H1 (cell line): ENCODE measurements around the gene SLC25A52. TPM values are rescaled to one million over a fixed set of nuclear protein-coding genes. Genes with fewer than 3 reads are reported as not detected.

Experiments
- CTCF ChIA-PET: fragments of 300-600 bp; sonication (Branson Sonifier 250); formaldehyde crosslinking; loops from one replicate; lab custom pipeline; 2021; ENCODE audit not compliant: partially characterized antibody; lab: Charles Lee
- POLR2A ChIA-PET: fragments of 300-600 bp; sonication (Branson Sonifier 250); formaldehyde crosslinking; loops from one replicate; lab custom pipeline; 2021; ENCODE audit warnings: inconsistent platforms; ENCODE audit not compliant: partially characterized antibody; lab: Charles Lee
- DNase-seq, 2 experiments: peaks; one replicate each; pipeline versions ENCODE4 v3.0.0 to v3.0.0-alpha.2; 2010 to 2022; ENCODE audit warnings: low spot score in 2 of 2, low read depth in 1 of 2, mixed read lengths in 1 of 2
- FAIRE-seq: peaks from 2 replicates; lab custom pipeline; 2011; peaks lifted over from hg19 to GRCh38; lab: Jason Lieb, UNC
- H2AFZ ChIP-seq: 2 replicates; pipeline ENCODE4 v1.8.1; 2012; ENCODE audit warnings: low read length, inconsistent platforms
- H2AK5ac ChIP-seq: 2 replicates; pipeline ENCODE4 v1.6.1; 2013; ENCODE audit warnings: low read depth, low read length
- H2BK120ac ChIP-seq: replicated peaks from 2 replicates; pipeline ENCODE3; 2013; ENCODE audit warnings: low read depth, low read length, inconsistent platforms
- H2BK12ac ChIP-seq: 2 replicates; pipeline ENCODE4 v1.6.1; 2013; ENCODE audit warnings: low read depth, low read length
- H2BK15ac ChIP-seq: 2 replicates; pipeline ENCODE4 v1.6.1; 2013; ENCODE audit warnings: low read length
- H2BK20ac ChIP-seq: 2 replicates; pipeline ENCODE4 v1.6.1; 2013; ENCODE audit warnings: low read length
- H2BK5ac ChIP-seq: 2 replicates; pipeline ENCODE4 v1.6.1; 2013; ENCODE audit warnings: low read depth, low read length
- H3K14ac ChIP-seq: 2 replicates; pipeline ENCODE4 v1.6.1; 2013; ENCODE audit warnings: inconsistent platforms; ENCODE audit not compliant: insufficient read length
- H3K18ac ChIP-seq: 2 replicates; pipeline ENCODE4 v1.6.1; 2013; ENCODE audit warnings: low read length; ENCODE audit errors: extremely low read depth
- H3K23ac ChIP-seq: 2 replicates; pipeline ENCODE4 v1.6.1; 2013; ENCODE audit warnings: inconsistent platforms; ENCODE audit not compliant: insufficient read length
- H3K23me2 ChIP-seq: 2 replicates; pipeline ENCODE4 v1.6.1; 2013; ENCODE audit warnings: low read depth, low read length
- H3K27ac ChIP-seq: 2 replicates; pipeline ENCODE4 v1.6.1; 2011; ENCODE audit warnings: low read depth, low read length, inconsistent platforms
- H3K27me3 ChIP-seq, 4 experiments: replicated peaks in 1 of 4; 1 replicate in 1 of 4; 2 replicates in 3 of 4; pipeline versions ENCODE4 v1.6.1 to v1.8.1; 2011 to 2013; ENCODE audit warnings: low read length in 3 of 4, mild to moderate bottlenecking in 3 of 4, inconsistent platforms in 2 of 4, mixed read lengths in 2 of 4, moderate library complexity in 1 of 4; ENCODE audit not compliant: control insufficient read depth in 3 of 4, insufficient read depth in 3 of 4; ENCODE audit errors: extremely low read depth in 1 of 4
- H3K36me3 ChIP-seq, 4 experiments: 2 replicates each; pipeline versions ENCODE4 v1.6.1 to v1.8.1; 2011 to 2013; ENCODE audit warnings: mild to moderate bottlenecking in 4 of 4, low read length in 3 of 4, moderate library complexity in 2 of 4, control low read depth in 1 of 4, inconsistent platforms in 1 of 4; ENCODE audit not compliant: insufficient read depth in 4 of 4, control insufficient read depth in 2 of 4
- H3K4ac ChIP-seq: replicated peaks from 2 replicates; pipeline ENCODE3; 2013; ENCODE audit warnings: low read length, low read depth, mixed read lengths, inconsistent platforms; ENCODE audit not compliant: insufficient read length
- H3K4me1 ChIP-seq, 4 experiments: replicated peaks in 1 of 4; 1 replicate in 1 of 4; 2 replicates in 3 of 4; pipeline versions ENCODE4 v1.6.1 to v1.8.1; 2011 to 2013; ENCODE audit warnings: low read length in 3 of 4, inconsistent platforms in 2 of 4, mixed read lengths in 1 of 4; ENCODE audit not compliant: insufficient read depth in 4 of 4, control insufficient read depth in 3 of 4
- H3K4me2 ChIP-seq, 2 experiments: 2 replicates each; pipeline versions ENCODE4 v1.6.1 to v1.8.1; 2011 to 2013; ENCODE audit warnings: low read depth in 2 of 2, low read length in 2 of 2, control low read depth in 1 of 2, inconsistent platforms in 1 of 2, mild to moderate bottlenecking in 1 of 2; ENCODE audit not compliant: insufficient read depth in 1 of 2
- H3K4me3 ChIP-seq, 4 experiments: fragments of 200-600, 300-600 bp in 1 of 4; sonication (generic), shearing (Covaris generic), sonication (Bioruptor Twin) in 1 of 4; 2 replicates each; pipeline versions ENCODE4 v1.5.1 to v1.8.1; 2011 to 2016; ENCODE audit warnings: low read length in 4 of 4, low read depth in 3 of 4, control low read depth in 2 of 4, inconsistent platforms in 2 of 4, mild to moderate bottlenecking in 2 of 4, mixed read lengths in 1 of 4, moderate library complexity in 1 of 4; ENCODE audit not compliant: insufficient read depth in 2 of 4; ENCODE audit errors: extremely low read depth in 1 of 4
- H3K56ac ChIP-seq: replicated peaks from 2 replicates; pipeline ENCODE3; 2013; ENCODE audit warnings: low read depth, mild to moderate bottlenecking, mixed read lengths, low read length, inconsistent platforms; ENCODE audit not compliant: insufficient read length
- H3K79me1 ChIP-seq: 2 replicates; pipeline ENCODE4 v1.6.1; 2013; ENCODE audit warnings: low read depth, low read length, control low read depth
- H3K79me2 ChIP-seq, 2 experiments: 2 replicates each; pipeline versions ENCODE4 v1.6.1 to v1.8.1; 2012 to 2013; ENCODE audit warnings: low read length in 2 of 2, mild to moderate bottlenecking in 2 of 2, inconsistent platforms in 1 of 2; ENCODE audit not compliant: insufficient read depth in 2 of 2, control insufficient read depth in 1 of 2
- H3K9ac ChIP-seq, 4 experiments: replicated peaks in 1 of 4; 1 replicate in 1 of 4; 2 replicates in 3 of 4; pipeline versions ENCODE4 v1.6.1 to v1.8.1; 2011 to 2013; ENCODE audit warnings: low read depth in 3 of 4, low read length in 3 of 4, control low read depth in 2 of 4, mild to moderate bottlenecking in 2 of 4, moderate library complexity in 2 of 4, inconsistent platforms in 1 of 4; ENCODE audit errors: extremely low read depth in 1 of 4
- H3K9me3 ChIP-seq, 2 experiments: 2 replicates each; pipeline versions ENCODE4 v1.6.1 to v1.8.1; 2012 to 2013; ENCODE audit warnings: mild to moderate bottlenecking in 2 of 2, moderate library complexity in 2 of 2, control low read depth in 1 of 2, inconsistent platforms in 1 of 2, low read depth in 1 of 2, low read length in 1 of 2, mixed read lengths in 1 of 2; ENCODE audit not compliant: insufficient read depth in 2 of 2
- H4K20me1 ChIP-seq, 2 experiments: replicated peaks in 1 of 2; 2 replicates each; pipeline versions ENCODE3 to v1.8.1; 2011 to 2013; ENCODE audit warnings: inconsistent platforms in 2 of 2, low read length in 2 of 2, mild to moderate bottlenecking in 1 of 2; ENCODE audit not compliant: insufficient read depth in 2 of 2, control insufficient read depth in 1 of 2
- H4K5ac ChIP-seq: 2 replicates; pipeline ENCODE4 v1.6.1; 2013; ENCODE audit warnings: low read length, low read depth, mixed read lengths, inconsistent platforms; ENCODE audit not compliant: insufficient read length
- H4K8ac ChIP-seq: 2 replicates; pipeline ENCODE4 v1.8.0; 2013; ENCODE audit warnings: mild to moderate bottlenecking, moderate library complexity, low read length, inconsistent platforms; ENCODE audit not compliant: insufficient read depth; ENCODE audit errors: extremely low read depth
- H4K91ac ChIP-seq: replicated peaks from 2 replicates; pipeline ENCODE3; 2013; ENCODE audit warnings: low read length, mixed read lengths, inconsistent platforms; ENCODE audit not compliant: insufficient read length
- CTCF ChIP-seq, 3 experiments: IDR thresholded peaks; 1 replicate in 2 of 3; 2 replicates in 1 of 3; pipeline versions ENCODE4 v1.5.1 to v1.6.1; 2011; ENCODE audit warnings: low read length in 3 of 3, mild to moderate bottlenecking in 3 of 3, inconsistent platforms in 2 of 3, low read depth in 1 of 3, moderate library complexity in 1 of 3; ENCODE audit not compliant: insufficient read depth in 1 of 3; ENCODE audit errors: control extremely low read depth in 1 of 3
- KDM5A ChIP-seq: fragments of 200-600 bp; IDR thresholded peaks from 2 replicates; pipeline ENCODE4 v1.7.1; 2012; ENCODE audit warnings: mild to moderate bottlenecking, low read length, inconsistent platforms, mixed read lengths
- POLR2A ChIP-seq, 2 experiments: IDR thresholded peaks; 1 replicate in 1 of 2; 2 replicates in 1 of 2; pipeline ENCODE4 v1.6.1; 2011; ENCODE audit warnings: low read depth in 2 of 2, low read length in 2 of 2, mild to moderate bottlenecking in 2 of 2; ENCODE audit errors: control extremely low read depth in 1 of 2
- RAD21 ChIP-seq, 2 experiments: IDR thresholded peaks in 1 of 2; conservative IDR thresholded peaks in 1 of 2; 2 replicates each; pipeline ENCODE4 v1.6.1; 2011; ENCODE audit warnings: low read depth in 2 of 2, low read length in 2 of 2, improper control_type of control experiment in 1 of 2, inconsistent platforms in 1 of 2, mild to moderate bottlenecking in 1 of 2, moderate library complexity in 1 of 2
- WGBS, 2 experiments: shearing (Covaris generic) in 1 of 2; methylation state at CpG; one replicate each; pipeline versions ENCODE4 v1.1.6 to v1.1.7; 2013 to 2015; ENCODE audit warnings: low lambda C conversion rate in 2 of 2, mixed read lengths in 2 of 2, inconsistent platforms in 1 of 2, low coverage in 1 of 2, missing lambda C conversion rate in 1 of 2; ENCODE audit not compliant: insufficient replicate concordance in 2 of 2, insufficient coverage in 1 of 2, insufficient read length in 1 of 2; ENCODE audit errors: extremely low coverage in 1 of 2, missing lambda C conversion rate in 1 of 2; 5-methylcytosine and 5-hydroxymethylcytosine counted together
- polyA plus RNA-seq, 7 experiments: library from polyadenylated mRNA; depleted of rRNA in 3 of 7; stranded (reverse) in 5 of 7; unstranded in 2 of 7; fragments of >200 nt in 5 of 7; fragments of 200-250 nt in 2 of 7; gene quantifications; 1 replicate in 5 of 7; 2 replicates in 1 of 7; 4 replicates in 1 of 7; pipeline versions ENCODE4 v1.2.1 to v1.2.3, GENCODE V29; 2011 to 2013; ENCODE audit warnings: missing spikeins in 2 of 7, mixed read lengths in 2 of 7
- total RNA-seq: library from RNA; stranded (reverse); fragmentation: NEBNext Ultra II Directional; extraction: Animal tissue kit (Norgen Biotek cat#: 25700); gene quantifications from 2 replicates; pipeline ENCODE4 v1.2.1, GENCODE V29; 2021

The SLC25A52 gene
- total and polyA plus RNA-seq, 2 of the 8 experiments (the other 6 are each of a cell fraction or from before 2014, with no cell fraction given), result not detected

- H2BK120ac ChIP-seq, result no peak overlapping the region
- H3K23me2 ChIP-seq, result no peaks in the 10 kb centered on the region
- no peaks in the 10 kb centered on the region for H4K20me1 ChIP-seq
- H3K14ac ChIP-seq, result no peak overlapping the region
- ChIA-PET CTCF (interaction anchor here (0.6 to 7.7 kb wide), 9 partner anchors 9 to 165 kb away, joined by 3 to 88 read pairs (median 7); no protein-coding TSS in a partner anchor), POLR2A (no interaction called here)
- no peaks in the 10 kb centered on the region for H3K9me3 ChIP-seq
- H4K8ac ChIP-seq, result no peak overlapping the region
- H2BK5ac ChIP-seq, result no peak overlapping the region
- no peaks in the 10 kb centered on the region for H3K79me2 ChIP-seq
- no peak overlapping the region for H3K4me3 ChIP-seq
- 84% methylated on average over 7 of the region's 7 CpGs; no CpG with 5 or more reads in 1 of the 2 experiments for WGBS, 2 experiments
- H2BK20ac ChIP-seq, result no peak overlapping the region
- no peak overlapping the region for H3K18ac ChIP-seq
- no peak for FAIRE-seq
- H3K36me3 ChIP-seq, result no peaks in the 10 kb centered on the region
- no peak overlapping the region for H4K5ac ChIP-seq
- no peaks in the 10 kb centered on the region for H3K27me3 ChIP-seq
- H3K23ac ChIP-seq, result no peak overlapping the region
- DNase-seq, result no peak
- no peak overlapping the region for H3K56ac ChIP-seq
- no peak overlapping the region for H2AK5ac ChIP-seq
- no peaks in the 10 kb centered on the region for H3K79me1 ChIP-seq
- no peak overlapping the region for H4K91ac ChIP-seq
- no peak overlapping the region for H2BK15ac ChIP-seq
- no peaks in the 10 kb centered on the region for H3K4me1 ChIP-seq
- no peak overlapping the region for H3K4me2 ChIP-seq
- no peak overlapping the region for H2AFZ ChIP-seq
- H3K27ac ChIP-seq, result no peak overlapping the region
- no peak overlapping the region for H3K4ac ChIP-seq
- no peak overlapping the region for H3K9ac ChIP-seq
- H2BK12ac ChIP-seq, result no peak overlapping the region
- TF ChIP-seq RAD21 (IDR thresholded peaks at IDR 0.05 in 1 of 2, conservative IDR thresholded peaks at IDR 0.05 in 1 of 2; ENCODE audit: low read depth in 2 of 2, low read length in 2 of 2) (no peak), POLR2A (IDR thresholded peaks at IDR 0.05; ENCODE audit: control extremely low read depth in 1 of 2, low read depth in 2 of 2, low read length in 2 of 2) (no peak), KDM5A (no peak), CTCF (IDR thresholded peaks at IDR 0.05; ENCODE audit: control extremely low read depth in 1 of 3, insufficient read depth in 1 of 3, low read depth in 1 of 3, low read length in 3 of 3) (no peak)
Measured at GRCh38 chr18:31720867-31721266, 39.8 kb downstream of the SLC25A52 start.
